ENCODE measurements around the gene UTY. TPM values are rescaled to one million over a fixed set of nuclear protein-coding genes. Genes with fewer than 3 reads are reported as not detected.

Gene UTY
- total and polyA plus RNA-seq, 10 of the 15 experiments (the other 5 are each of a cell fraction or from before 2014, with no cell fraction given), result 0.13 TPM; not detected in 9

DNA sequence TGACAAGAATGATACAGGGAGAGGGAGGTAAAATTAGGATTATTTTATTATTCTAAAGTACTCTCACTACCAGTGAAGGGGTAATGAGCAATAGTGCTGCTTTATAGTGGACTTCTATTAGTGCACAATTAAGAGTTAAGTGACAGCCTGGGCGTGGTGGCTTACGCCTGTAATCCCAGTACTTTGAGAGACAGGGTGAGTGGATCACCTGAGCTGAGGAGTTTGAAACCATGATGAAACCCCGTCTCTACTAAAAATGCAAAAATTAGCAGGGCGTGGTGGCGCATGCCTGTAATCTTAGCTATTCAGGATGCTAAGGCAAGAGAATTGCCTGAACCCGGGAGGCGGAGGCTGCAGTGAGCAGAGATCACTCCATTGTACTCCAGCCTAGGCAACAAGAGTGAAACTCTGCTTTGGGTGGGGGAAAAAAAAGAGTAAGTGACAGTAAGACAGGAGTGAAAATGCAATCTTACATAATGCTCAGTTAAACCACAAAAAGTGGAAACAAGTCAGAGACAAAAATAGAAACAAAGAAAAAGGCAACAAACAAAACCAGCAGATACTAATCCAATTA is 98.6 kb downstream of the UTY start:
- intact Hi-C loops (cut with micrococcal nuclease; ENCODE audit: unreplicated experiment) (no loop called here), in situ Hi-C loops (cut with MboI) (no loop called here)
- Histone ChIP-seq H3K79me2 (ENCODE audit: control insufficient read depth, insufficient read depth, low read length) (no peaks in the 10 kb centered on the region), H3K36me3 (ENCODE audit: control insufficient read depth in 2 of 2, insufficient read depth in 2 of 2, low read length in 1 of 2) (no peaks in the 10 kb centered on the region), H3K4me3 (no peak overlapping the region), H3K27ac (ENCODE audit: control insufficient read depth, insufficient read depth) (no peak overlapping the region), H2AFZ (ENCODE audit: control insufficient read depth, low read depth, low read length) (no peak overlapping the region), H3K27me3 (replicated peaks in 1 of 2; ENCODE audit: control insufficient read depth in 2 of 2, insufficient read depth in 2 of 2, low read length in 1 of 2) (no peaks in the 10 kb centered on the region), H3K9me3 (replicated peaks; ENCODE audit: control insufficient read depth, insufficient read depth, low read length) (no peaks in the 10 kb centered on the region), H3K4me2 (ENCODE audit: control insufficient read depth, insufficient read depth) (no peak overlapping the region), H4K20me1 (ENCODE audit: control insufficient read depth, insufficient read depth) (no peaks in the 10 kb centered on the region), H3K4me1 (ENCODE audit: control insufficient read depth, insufficient read depth, low read length) (no peaks in the 10 kb centered on the region), H3K9ac (ENCODE audit: control insufficient read depth, insufficient read depth, low read length) (no peak overlapping the region)
- WGBS (ENCODE audit: insufficient coverage, insufficient replicate concordance, low lambda C conversion rate, missing lambda C conversion rate), result no CpG with 5 or more reads among the region's 7 CpGs
- CTCF ChIA-PET, result no interaction called here
- FAIRE-seq, result no peak
- DNase-seq (ENCODE audit: low read depth, low spot score), result no peak
- TF ChIP-seq GABPA (IDR thresholded peaks at IDR 0.05; ENCODE audit: low read depth) (no peak), SIX5 (IDR thresholded peaks at IDR 0.05; ENCODE audit: low read depth, low read length, severe bottlenecking) (no peak), RUNX3 (IDR thresholded peaks at IDR 0.05; ENCODE audit: low read length) (no peak), BCL3 (IDR thresholded peaks at IDR 0.05; ENCODE audit: borderline replicate concordance, insufficient read depth, low read depth, low read length, poor library complexity, severe bottlenecking) (no peak), MTA2 (IDR thresholded peaks at IDR 0.05; ENCODE audit: low read depth) (no peak), SUPT20H (IDR thresholded peaks at IDR 0.05; ENCODE audit: borderline replicate concordance, control insufficient read depth, low read depth, low read length) (no peak), ZBED1 (IDR thresholded peaks at IDR 0.05; ENCODE audit: borderline replicate concordance) (no peak), POLR2AphosphoS2 (IDR thresholded peaks at IDR 0.05; ENCODE audit: low read depth, low read length) (no peak), PML (IDR thresholded peaks at IDR 0.05; ENCODE audit: low read length) (no peak), NFXL1 (IDR thresholded peaks at IDR 0.05; ENCODE audit: borderline replicate concordance) (no peak), NRF1 (conservative IDR thresholded peaks at IDR 0.05; ENCODE audit: low read depth, low read length) (no peak), RELA (IDR thresholded peaks at IDR 0.05; ENCODE audit: borderline replicate concordance, partially characterized antibody) (no peak), NR2C1 (IDR thresholded peaks at IDR 0.05) (no peak), HDAC6 (IDR thresholded peaks at IDR 0.05; ENCODE audit: unreplicated experiment) (no peak)
- TF ChIP-seq, protein P1, sequence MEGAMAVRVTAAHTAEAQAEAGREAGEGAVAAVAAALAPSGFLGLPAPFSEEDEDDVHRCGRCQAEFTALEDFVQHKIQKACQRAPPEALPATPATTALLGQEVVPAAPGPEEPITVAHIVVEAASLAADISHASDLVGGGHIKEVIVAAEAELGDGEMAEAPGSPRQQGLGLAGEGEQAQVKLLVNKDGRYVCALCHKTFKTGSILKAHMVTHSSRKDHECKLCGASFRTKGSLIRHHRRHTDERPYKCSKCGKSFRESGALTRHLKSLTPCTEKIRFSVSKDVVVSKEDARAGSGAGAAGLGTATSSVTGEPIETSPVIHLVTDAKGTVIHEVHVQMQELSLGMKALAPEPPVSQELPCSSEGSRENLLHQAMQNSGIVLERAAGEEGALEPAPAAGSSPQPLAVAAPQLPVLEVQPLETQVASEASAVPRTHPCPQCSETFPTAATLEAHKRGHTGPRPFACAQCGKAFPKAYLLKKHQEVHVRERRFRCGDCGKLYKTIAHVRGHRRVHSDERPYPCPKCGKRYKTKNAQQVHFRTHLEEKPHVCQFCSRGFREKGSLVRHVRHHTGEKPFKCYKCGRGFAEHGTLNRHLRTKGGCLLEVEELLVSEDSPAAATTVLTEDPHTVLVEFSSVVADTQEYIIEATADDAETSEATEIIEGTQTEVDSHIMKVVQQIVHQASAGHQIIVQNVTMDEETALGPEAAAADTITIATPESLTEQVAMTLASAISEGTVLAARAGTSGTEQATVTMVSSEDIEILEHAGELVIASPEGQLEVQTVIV (IDR thresholded peaks at IDR 0.05; ENCODE audit: borderline replicate concordance, partially characterized antibody), result no peak
- TF ChIP-seq, protein P2, sequence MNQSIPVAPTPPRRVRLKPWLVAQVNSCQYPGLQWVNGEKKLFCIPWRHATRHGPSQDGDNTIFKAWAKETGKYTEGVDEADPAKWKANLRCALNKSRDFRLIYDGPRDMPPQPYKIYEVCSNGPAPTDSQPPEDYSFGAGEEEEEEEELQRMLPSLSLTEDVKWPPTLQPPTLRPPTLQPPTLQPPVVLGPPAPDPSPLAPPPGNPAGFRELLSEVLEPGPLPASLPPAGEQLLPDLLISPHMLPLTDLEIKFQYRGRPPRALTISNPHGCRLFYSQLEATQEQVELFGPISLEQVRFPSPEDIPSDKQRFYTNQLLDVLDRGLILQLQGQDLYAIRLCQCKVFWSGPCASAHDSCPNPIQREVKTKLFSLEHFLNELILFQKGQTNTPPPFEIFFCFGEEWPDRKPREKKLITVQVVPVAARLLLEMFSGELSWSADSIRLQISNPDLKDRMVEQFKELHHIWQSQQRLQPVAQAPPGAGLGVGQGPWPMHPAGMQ (IDR thresholded peaks at IDR 0.05; ENCODE audit: borderline replicate concordance), result no peak
- TF ChIP-seq, protein P3, sequence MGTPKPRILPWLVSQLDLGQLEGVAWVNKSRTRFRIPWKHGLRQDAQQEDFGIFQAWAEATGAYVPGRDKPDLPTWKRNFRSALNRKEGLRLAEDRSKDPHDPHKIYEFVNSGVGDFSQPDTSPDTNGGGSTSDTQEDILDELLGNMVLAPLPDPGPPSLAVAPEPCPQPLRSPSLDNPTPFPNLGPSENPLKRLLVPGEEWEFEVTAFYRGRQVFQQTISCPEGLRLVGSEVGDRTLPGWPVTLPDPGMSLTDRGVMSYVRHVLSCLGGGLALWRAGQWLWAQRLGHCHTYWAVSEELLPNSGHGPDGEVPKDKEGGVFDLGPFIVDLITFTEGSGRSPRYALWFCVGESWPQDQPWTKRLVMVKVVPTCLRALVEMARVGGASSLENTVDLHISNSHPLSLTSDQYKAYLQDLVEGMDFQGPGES (IDR thresholded peaks at IDR 0.05), result no peak
- POLR2A ChIA-PET, result no interaction called here
- RAD21 ChIA-PET (ENCODE audit: unreplicated experiment), result no interaction called here
- SMC1A ChIA-PET (ENCODE audit: uncharacterized antibody, unreplicated experiment), result no interaction called here
- BruUV-seq (replicated peaks), result no TSS peak
- ATAC-seq, result no peak
